Right lung (tissue), 5 donors: ENCODE results near the gene CNGA3. TPM values are rescaled to one million over a fixed set of nuclear protein-coding genes. Genes with fewer than 3 reads are reported as not detected.

Source experiments
- DNase-seq, 2 donors: peaks; one replicate each; pipeline ENCODE4 v3.0.0-alpha.2; 2013
- polyA plus RNA-seq, 5 donors: library from polyadenylated mRNA; unstranded; fragments of 120-200 nt; gene quantifications; one replicate each; pipeline versions ENCODE4 v1.2.1 to v1.2.3, GENCODE V29; 2013; ENCODE audit warnings: inconsistent platforms in 1 of 5, low replicate concordance in 1 of 5; ENCODE audit not compliant: insufficient read length in 5 of 5, insufficient read depth in 1 of 5

The CNGA3 gene
- polyA plus RNA-seq, 5 donors, result 0.04 to 0.15 (median 0.07) TPM; not detected in 1

DNA sequence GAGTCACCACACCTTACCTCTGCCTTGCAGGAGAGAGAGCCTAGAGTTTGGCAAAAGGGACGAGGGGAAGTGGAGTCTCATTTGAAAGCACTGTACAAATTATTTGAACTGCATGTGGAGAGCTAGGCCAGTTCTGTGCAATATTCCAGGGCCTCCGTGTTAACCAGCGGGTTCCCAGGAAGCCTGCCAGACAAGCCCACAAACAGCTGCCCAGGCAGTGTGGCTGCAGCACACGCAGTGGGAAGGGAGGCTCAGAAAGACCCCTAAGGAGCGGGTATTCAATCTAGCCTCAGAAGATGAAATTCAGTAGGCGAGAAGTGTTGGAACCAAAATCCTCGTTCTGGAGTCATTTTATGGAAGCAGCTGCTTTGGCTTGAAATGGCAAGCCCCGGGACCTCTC, 30.7 kb downstream of the CNGA3 start:
- no peak for DNase-seq

DNA sequence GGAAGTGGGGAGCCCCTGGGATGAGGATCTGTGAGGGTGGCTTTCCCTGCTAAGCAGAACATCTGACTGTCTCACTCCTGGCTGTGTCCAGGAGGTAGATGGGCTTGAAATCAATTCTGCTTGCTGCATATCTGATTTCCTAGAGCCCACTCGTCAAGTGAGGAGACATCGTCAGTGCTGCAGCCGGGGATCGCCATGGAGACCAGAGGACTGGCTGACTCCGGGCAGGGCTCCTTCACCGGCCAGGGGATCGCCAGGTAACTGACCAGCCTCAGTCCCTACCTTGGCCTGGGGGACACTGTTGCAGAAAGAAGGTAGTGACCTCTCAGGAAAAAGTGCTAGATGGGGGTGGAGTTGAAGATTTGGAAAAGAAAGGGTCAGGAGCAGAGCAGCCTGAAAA, 31.3 kb downstream of the CNGA3 start:
- no peak for DNase-seq

DNA sequence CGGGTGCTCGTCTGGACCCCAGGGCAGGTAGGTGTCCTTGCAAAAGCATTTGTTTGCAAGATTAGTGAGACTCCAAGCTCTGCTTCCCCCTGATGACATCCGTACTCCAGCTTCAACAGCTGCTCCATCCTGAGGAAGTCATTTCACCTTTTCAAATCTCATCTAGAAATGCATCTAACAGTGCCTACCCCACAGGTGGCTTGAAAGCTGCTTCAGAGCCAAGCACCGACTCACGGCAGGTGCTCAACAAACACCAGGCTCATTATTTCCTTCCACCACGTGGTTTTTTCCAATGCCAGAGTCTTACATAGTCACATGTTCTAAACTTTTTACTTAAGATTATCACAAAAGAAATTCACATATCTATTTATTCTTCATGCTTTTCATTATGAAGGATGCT, 31.9 kb downstream of the CNGA3 start:
- DNase-seq, result no peak

DNA sequence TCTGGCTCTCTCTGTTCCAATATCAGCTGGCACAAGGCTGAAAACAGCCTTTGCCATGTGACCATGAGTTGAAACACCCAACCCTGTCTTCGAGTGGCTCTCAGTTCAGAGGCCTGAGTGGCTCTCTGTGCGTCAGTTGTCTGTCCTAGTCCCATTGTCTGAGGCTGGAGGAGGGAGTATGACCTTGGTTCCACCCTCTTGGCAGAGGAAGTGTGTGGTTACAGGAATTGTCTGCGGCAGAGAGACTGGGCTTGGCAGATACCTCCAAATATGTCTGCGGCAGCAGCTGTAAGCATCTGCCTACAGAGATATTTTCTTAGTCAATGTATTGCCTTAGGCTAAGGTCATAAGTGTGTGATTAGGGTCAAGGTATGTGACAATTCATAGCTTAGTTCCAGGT, 32.6 kb downstream of the CNGA3 start:
- peak; percentile 67 to 68 for DNase-seq

DNA sequence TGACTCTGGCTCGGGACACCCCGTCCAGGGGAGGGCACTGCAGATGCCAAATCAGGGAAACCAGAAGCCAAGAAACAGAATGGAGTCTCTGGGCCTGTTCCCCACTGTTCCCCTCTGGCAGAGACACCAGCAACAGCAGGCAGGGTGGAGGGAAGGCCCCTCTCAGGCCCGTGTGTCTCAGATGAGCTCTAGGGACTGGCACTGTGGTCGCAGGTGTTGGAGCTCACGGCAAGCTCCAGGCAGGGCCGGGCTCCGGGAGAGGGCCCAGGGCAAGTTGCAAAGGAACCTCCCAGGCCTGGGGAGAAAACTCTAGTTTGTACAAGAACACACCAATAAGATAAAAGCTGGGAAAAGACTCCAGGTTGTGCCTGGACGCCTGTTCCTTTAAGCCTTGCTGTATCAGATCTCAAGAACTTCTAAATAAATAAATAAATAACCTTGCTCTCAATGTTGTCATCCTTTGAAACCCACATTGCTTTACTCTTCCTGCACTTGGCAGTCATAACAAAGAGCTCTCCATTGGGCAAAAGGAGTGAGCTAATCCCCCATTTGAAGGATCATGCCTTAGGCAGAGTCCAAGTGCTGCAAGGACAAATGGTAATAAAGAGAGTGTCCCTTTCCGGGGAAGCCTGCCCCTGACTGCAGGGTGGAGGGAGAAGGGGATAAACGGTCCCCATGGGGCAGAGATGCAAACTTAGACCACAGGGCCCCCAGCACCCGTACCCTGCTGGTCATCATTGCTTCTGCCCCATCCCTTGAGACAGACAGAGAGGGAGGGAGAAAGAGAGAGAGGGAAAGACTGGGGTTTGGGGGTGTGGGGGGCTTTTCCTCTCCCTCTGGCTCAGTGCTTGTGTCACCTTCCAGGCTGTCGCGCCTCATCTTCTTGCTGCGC, 33.3 kb downstream of the CNGA3 start:
- no peak for DNase-seq

DNA sequence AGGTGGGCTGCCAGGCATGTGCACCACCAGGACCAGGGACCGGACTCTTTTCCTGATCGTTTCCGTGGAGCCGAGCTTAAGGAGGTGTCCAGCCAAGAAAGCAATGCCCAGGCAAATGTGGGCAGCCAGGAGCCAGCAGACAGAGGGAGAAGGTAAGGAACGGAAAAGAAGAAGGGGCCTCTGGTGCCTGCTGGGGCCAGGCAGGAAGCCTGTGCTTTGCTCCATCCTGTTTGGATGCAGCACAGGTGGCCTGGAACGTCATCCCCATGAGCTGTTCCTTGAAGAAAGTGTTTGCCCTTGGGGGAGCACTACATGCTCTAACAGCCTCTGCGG, 33.9 kb downstream of the CNGA3 start:
- DNase-seq, result no peak

DNA sequence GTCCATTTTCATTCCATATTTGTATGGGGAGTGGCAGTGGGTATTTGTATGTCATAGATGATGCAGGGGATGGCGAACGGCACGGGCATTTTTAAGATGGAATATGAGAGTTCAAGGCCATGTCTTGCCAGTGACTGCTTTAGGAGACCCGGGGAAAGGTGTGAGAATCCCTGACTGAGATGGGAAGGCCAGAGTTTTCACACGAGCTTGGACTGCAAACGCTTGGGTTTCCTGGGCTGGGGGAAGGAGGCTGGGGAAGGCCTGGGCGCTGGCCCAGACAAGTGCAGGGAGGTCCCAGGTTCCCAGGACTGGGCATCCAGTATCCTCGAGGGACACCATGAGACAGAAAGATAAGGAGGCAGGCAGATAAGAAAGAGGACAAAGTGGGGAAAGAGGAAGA, 35.2 kb downstream of the CNGA3 start:
- no peak for DNase-seq

DNA sequence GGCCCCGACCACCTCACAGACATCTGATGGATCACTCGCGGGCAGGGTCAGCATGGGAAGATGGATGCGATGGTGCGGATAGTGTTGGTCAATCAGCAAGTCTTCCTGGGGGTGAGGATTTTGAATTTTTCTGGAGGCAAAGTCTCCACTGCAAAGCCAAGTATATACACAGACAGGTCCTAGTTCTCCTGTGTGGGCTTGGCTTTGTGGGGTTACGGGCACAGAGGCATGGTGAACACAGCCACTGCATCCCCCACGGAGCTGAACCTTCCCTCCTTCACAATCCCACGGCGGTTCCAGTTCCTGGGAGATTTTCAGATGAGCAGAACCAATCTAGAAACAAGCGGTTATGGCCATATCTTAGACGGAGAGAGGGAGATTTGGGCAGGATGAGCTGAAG, 35.8 kb downstream of the CNGA3 start:
- no peak for DNase-seq

DNA sequence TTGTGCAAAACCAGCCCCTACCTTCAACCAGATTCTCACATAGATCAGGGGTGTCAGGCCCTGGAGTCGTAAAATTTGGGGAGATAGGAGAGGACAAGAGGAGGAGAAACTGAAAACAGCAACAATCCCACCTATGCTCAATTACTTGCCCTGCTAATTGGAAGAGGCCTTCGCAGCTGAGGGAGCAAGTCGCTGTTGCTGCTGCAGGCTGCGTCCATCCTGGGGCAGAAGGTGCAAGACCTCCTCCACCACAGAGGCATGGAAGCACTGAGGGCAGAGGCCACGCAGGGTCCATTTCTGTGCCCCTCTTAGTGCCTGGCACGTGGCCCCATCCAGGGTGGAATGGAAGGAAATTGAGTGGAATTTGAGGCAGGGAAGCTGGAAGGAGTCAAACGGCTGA, 36.5 kb downstream of the CNGA3 start:
- no peak for DNase-seq

DNA sequence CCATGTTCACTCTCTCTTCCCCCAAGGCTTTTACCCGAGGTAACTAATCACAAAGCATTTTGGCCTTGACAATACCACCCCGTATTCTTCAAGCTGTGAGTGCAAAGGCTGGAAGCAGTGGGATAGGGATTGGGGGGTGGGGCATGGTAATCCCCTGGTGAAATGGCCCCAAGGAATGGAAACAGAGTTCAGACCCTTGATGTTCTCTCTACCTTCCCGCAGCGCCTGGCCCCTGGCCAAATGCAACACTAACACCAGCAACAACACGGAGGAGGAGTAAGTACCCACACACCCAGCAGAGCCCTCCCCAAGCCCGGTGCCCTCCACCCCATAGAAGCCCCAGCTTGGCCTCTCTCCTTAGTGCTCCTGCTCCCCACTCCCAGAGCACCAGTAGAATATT, 36.9 kb downstream of the CNGA3 start:
- no peak for DNase-seq

DNA sequence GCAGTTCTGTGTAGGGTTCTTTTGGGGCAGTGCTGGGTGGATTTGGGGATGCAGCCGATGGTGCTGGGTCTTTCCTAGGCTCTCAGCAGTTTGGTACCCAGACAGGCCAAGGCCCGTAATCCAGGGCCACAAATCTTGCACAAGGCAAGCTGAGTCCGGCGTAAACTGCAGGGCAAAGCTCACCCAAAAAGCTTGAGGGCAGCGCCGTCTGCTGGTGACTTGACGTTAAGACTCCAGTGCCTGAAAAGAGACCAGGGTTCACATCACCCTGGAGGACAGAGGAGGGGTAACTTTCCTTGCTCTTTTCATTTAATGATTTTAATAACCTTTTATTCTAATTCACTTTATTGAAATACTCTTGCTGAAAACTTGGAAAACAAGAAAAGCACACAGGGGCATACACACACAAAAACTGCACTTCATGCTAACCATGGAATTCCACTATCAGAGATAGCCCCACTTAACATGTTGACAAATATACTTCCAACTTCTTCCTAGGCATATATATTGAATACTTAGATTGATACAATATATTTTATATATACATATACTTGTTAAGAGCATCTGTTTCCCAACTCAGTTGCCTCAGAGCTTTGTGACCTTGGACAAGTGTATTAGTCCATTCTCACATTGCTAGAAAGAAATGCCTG, 38.9 kb downstream of the CNGA3 start:
- peak in 1 of 2 donors; percentile 59 for DNase-seq

DNA sequence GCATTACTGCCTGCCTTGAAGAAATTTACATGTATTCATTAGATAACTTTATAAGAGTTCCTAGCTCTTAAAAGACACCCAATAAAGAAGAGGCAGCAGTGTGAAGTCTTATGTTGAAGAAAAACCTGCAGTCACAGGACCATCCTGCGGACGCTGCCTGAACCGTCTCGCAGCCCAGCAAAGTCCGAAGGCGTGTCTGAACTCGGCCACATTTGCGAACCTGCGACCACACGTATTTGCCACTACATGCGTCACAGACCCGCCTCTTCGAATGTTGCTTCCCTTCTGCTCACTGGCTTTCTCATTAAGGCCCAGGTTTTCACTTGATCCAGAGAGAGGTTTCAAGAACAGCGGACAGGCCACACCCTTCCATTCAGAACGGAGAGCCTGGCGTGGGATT, 41.2 kb downstream of the CNGA3 start:
- DNase-seq, result no peak

DNA sequence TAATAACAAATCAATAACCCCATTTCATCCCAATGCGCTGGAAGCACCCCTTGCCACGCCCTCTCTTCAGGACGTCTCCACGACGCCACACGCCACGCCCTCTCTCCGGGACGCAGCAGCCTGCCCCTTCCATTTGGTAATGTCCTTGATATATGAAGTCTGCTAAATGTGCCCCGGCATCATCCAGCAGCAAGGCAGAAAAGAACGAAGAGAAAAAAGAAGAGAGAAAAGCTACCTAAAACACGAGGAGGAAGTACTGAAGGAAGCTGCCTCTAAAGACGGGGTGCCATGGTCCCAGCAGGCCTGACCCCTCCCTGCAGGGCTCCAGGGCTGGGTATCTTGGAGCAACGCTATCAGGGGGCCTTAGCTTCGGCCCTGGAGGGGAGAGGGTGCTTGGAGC, 41.8 kb downstream of the CNGA3 start:
- no peak for DNase-seq

DNA sequence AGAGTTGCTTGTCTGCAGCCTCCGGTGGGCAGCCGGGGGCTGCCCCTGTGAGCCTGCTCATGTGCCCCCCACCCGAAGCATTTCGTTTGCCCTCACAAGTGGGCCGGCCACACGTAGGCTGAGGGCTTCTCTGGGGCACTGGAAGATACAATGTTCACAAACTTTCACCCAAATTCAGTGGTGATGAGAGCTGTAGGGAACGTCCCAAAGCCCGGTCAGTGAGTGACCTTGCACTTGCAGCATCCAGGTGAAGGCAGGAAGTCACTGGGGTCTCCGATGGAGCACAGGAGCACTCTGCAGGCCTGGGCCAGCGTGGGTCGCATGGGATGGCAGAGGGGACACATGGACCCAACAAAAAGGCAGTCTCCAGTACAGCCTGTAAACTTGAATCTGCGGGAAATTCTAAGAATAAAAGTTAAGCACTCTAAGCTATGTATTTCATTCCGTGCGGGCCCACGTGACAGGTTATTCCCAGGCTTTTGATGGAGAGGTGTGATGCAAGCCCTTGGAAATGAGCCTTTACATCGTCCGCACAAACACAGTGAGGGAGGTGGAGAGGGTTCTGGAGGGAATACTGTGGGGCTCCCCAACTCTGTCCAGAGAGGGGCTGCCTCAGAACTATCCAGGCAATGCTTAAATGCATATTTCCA, 42.5 kb downstream of the CNGA3 start:
- DNase-seq, result no peak

DNA sequence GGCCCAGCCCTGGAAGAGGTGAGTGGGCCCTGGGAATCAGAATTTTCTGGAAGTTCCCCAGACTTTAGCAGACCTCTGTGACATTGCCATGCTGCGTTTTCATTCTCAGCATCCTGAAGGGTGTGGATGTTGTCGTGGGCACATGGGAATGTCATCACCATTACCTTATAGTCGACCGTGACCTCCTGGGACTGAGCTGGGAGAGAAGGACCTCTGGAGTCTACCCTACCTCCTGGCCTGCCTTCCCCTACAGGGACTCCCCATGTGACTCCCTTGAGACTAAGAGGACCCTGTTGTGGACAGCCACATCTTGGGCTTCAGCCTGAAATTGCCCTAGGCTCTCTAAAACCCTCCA, 43.0 kb downstream of the CNGA3 start:
- no peak for DNase-seq

DNA sequence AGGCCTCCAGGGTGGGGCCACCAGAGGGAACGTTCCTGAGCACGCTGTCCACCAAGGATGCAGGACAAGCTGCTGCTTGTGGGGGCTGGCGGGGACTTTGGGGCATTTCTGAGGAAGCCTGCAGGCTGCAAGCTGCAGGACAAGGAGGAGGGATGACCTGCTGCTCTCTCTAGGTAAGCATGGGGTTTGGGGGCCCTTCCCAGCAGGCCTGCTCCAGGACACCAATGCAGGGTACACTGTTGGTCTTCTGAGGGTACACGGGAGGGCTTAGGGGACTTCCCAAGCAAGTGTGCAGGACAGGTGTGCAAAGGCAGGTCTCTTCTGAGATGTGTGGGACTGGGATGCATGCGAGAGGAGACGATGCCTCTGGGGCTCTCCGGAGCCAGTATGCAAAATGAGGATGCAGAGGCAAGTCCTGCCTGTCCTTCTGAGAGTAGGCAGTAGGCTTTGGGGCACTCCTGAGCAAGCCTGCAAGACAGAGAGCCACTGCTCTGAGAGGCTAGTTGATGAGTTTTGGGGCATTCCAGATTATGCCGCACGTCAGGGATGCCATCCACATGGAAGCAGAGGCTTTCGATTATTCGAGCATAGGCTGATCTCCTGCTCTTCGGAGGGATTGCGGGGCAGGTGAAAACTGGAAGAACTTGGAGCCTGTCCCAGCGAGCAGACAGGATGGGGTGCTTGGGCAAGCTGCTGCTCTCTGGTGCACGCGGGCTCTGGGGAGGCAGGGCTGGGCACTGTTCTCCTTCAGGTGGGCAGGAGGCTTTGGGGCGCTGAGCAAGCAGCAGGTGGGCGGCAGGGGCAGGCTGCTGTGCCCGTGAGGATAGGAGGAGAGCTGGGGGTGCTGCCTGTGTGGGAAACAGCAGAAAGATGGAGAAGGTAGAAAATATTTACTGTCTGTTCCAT, 44.6 kb downstream of the CNGA3 start:
- no peak for DNase-seq

DNA sequence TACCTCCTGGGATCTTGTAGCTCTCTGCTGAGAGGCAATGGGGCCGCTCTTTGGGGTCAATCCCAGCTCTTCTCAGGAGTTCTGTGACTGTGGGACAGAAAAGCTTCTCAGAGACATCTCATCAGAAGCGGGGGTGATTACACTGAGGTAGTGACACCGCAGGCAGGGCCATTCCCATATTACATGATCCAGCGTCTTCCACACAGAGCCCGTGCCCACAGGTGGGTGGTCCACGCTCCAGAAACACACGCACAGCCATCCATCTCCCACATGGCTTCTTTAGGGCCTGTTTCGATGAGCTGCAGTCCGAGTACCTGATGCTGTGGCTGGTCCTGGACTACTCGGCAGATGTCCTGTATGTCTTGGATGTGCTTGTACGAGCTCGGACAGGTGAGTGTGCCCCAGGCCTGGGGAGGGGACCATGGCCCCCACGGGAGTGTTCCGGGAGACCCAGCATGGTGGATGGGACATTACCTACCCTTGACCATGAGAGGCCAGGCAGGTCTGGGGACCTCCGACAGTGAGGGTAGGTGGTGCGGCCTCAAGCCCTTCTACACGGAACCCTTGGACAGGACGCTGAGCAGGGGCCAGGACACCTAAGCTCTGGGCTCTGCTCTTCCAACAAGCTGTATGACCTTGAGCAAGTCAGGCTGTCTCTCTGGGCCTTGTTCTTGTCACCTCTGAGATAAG, 45.5 kb downstream of the CNGA3 start:
- DNase-seq, result no peak

DNA sequence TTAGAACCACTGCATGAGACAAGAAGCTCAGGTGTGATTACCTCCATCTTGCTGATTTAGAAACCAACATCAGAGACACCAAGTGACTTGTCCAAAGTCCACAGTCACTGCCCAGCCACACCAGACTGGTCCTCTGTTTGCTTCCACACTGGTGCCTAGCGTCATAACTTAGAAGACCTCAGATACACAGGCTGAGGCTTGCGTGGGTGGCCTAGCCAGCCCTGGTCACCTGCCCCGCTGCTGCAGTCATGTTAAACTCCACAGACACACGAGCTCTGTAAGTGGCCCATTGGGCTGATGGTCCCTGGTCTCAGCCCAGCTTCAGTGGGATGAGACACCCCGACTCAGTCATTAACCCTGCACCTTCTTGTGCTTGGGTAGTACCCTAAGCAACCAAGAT, 47.1 kb downstream of the CNGA3 start:
- no peak for DNase-seq

DNA sequence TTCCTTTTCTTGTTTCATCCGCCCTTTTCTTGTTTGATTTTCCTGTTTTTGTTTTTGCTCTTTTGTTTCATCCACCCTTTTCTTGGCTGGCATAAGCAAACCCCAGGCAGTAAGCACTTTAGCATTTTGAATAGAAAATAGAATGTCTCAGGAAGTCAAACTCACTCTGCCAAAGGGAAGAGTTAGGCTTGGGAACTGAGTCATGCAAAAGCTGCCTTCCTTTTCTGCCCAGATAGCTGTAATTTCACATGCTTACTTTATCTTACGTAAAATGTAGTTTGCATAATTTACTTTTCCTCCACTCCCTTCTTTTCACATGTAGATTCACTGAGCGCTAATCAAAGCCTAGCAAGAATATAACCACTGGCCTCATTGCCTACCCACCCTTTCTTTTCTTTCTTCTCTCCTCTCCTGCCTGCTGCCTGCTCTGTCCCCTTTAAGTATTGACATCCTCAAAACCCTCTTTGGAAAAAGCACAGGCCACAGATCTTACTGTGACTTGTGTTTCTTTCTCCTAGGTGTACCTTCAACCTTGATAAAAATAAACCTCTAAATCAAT, 48.4 kb downstream of the CNGA3 start:
- DNase-seq, result no peak

DNA sequence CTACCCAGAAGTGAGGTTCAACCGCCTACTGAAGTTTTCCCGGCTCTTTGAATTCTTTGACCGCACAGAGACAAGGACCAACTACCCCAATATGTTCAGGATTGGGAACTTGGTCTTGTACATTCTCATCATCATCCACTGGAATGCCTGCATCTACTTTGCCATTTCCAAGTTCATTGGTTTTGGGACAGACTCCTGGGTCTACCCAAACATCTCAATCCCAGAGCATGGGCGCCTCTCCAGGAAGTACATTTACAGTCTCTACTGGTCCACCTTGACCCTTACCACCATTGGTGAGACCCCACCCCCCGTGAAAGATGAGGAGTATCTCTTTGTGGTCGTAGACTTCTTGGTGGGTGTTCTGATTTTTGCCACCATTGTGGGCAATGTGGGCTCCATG, 49.7 kb downstream of the CNGA3 start:
- no peak for DNase-seq

DNA sequence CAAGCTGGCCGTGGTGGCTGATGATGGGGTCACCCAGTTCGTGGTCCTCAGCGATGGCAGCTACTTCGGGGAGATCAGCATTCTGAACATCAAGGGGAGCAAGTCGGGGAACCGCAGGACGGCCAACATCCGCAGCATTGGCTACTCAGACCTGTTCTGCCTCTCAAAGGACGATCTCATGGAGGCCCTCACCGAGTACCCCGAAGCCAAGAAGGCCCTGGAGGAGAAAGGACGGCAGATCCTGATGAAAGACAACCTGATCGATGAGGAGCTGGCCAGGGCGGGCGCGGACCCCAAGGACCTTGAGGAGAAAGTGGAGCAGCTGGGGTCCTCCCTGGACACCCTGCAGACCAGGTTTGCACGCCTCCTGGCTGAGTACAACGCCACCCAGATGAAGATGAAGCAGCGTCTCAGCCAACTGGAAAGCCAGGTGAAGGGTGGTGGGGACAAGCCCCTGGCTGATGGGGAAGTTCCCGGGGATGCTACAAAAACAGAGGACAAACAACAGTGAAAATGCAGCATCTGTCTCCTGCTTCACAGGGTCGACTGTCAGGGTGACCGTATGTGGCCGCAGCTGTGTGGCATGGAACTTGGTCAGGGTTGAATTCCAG, 50.6 kb downstream of the CNGA3 start:
- no peak for DNase-seq
